PFSK-1 (cell line): ENCODE measurements around the gene RGS18.

Source experiments
- FOXP2 ChIP-seq: optimal IDR thresholded peaks from 2 replicates; pipeline ENCODE3; 2011; ENCODE audit warnings: borderline replicate concordance, control low read depth, inconsistent platforms; ENCODE audit not compliant: insufficient read depth; ENCODE audit errors: extremely low read length, extremely low read depth
- POLR2AphosphoS5 ChIP-seq: IDR thresholded peaks from 2 replicates; pipeline ENCODE4 v1.6.1; 2012; ENCODE audit warnings: low read depth, mild to moderate bottlenecking, control low read depth, low read length, moderate library complexity
- SIN3A ChIP-seq: IDR thresholded peaks from 2 replicates; pipeline ENCODE4 v1.6.1; 2012; ENCODE audit warnings: mild to moderate bottlenecking, low read length, moderate library complexity, borderline replicate concordance; ENCODE audit not compliant: insufficient read depth
- TAF1 ChIP-seq: IDR thresholded peaks from 2 replicates; pipeline ENCODE4 v1.6.1; 2012; ENCODE audit warnings: low read length, control low read depth, borderline replicate concordance; ENCODE audit not compliant: insufficient read depth
- TF ChIP-seq, protein P1 (sequence below), 2 experiments: IDR thresholded peaks; 2 replicates each; pipeline versions ENCODE4 v1.6.1 to v1.8.0; 2011 to 2012; ENCODE audit warnings: low read depth in 2 of 2, low read length in 2 of 2, control low read depth in 1 of 2, inconsistent platforms in 1 of 2, mild to moderate bottlenecking in 1 of 2, moderate library complexity in 1 of 2; ENCODE audit not compliant: insufficient read depth in 1 of 2

DNA sequence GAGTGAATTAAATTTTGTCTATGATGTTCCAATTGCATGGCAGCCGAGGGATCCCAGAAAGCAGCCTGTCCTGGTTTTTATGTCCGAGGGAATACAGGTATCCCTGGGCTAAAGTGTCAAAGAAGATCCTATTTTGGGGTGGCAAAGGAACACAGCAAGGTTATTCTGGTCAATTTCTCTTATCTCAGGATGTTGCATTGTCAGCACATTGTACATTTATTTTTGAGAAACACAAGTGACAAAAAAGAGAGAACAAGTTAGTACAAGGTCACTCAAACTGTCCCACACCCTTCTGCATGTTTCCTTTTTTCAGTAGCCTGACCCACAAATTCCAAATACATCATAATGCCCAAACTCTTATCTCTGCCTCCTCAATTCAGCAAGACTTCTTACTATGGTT lies 17.7 kb downstream of the RGS18 start:
- TF ChIP-seq POLR2AphosphoS5 (no peak), TAF1 (no peak), FOXP2 (no peak), SIN3A (no peak)
- TF ChIP-seq, protein P1, sequence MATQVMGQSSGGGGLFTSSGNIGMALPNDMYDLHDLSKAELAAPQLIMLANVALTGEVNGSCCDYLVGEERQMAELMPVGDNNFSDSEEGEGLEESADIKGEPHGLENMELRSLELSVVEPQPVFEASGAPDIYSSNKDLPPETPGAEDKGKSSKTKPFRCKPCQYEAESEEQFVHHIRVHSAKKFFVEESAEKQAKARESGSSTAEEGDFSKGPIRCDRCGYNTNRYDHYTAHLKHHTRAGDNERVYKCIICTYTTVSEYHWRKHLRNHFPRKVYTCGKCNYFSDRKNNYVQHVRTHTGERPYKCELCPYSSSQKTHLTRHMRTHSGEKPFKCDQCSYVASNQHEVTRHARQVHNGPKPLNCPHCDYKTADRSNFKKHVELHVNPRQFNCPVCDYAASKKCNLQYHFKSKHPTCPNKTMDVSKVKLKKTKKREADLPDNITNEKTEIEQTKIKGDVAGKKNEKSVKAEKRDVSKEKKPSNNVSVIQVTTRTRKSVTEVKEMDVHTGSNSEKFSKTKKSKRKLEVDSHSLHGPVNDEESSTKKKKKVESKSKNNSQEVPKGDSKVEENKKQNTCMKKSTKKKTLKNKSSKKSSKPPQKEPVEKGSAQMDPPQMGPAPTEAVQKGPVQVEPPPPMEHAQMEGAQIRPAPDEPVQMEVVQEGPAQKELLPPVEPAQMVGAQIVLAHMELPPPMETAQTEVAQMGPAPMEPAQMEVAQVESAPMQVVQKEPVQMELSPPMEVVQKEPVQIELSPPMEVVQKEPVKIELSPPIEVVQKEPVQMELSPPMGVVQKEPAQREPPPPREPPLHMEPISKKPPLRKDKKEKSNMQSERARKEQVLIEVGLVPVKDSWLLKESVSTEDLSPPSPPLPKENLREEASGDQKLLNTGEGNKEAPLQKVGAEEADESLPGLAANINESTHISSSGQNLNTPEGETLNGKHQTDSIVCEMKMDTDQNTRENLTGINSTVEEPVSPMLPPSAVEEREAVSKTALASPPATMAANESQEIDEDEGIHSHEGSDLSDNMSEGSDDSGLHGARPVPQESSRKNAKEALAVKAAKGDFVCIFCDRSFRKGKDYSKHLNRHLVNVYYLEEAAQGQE (IDR thresholded peaks at IDR 0.05; ENCODE audit: insufficient read depth in 1 of 2, low read depth in 2 of 2, low read length in 2 of 2): no peak
